CD4-positive, alpha-beta memory T cell (primary cell): Measurements from ENCODE around the gene SMG9. TPM values are rescaled to one million over a fixed set of nuclear protein-coding genes. Genes with fewer than 3 reads are reported as not detected.

Experiments
- CTCF ChIA-PET: fragments of 350-600 bp; sonication (Branson Sonifier 250); formaldehyde crosslinking; loops from one replicate; lab custom pipeline; 2021; ENCODE audit warnings: inconsistent platforms; ENCODE audit not compliant: partially characterized antibody; lab: Charles Lee
- POLR2A ChIA-PET: fragments of 350-600 bp; sonication (Branson Sonifier 250); formaldehyde crosslinking; loops from one replicate; lab custom pipeline; 2021; ENCODE audit not compliant: partially characterized antibody; lab: Charles Lee
- DNase-seq, 5 donors: peaks; one replicate each; pipeline versions ENCODE4 v3.0.0 to v3.0.0-alpha.2; 2020 to 2022; ENCODE audit warnings: mixed read lengths in 1 of 5
- H3K27ac ChIP-seq: one replicate; pipeline ENCODE4 v1.7.0; 2013; ENCODE audit warnings: low read depth, low read length
- H3K27me3 ChIP-seq: 2 replicates; pipeline ENCODE4 v1.7.0; 2013; ENCODE audit warnings: mild to moderate bottlenecking, low read length, moderate library complexity; ENCODE audit not compliant: insufficient read depth
- H3K36me3 ChIP-seq: 2 replicates; pipeline ENCODE4 v1.7.0; 2013; ENCODE audit warnings: mild to moderate bottlenecking, low read length, moderate library complexity; ENCODE audit not compliant: insufficient read depth
- H3K4me1 ChIP-seq: 2 replicates; pipeline ENCODE4 v1.7.0; 2013; ENCODE audit warnings: mild to moderate bottlenecking, low read length, moderate library complexity; ENCODE audit not compliant: insufficient read depth
- H3K4me3 ChIP-seq, 2 donors: one replicate each; pipeline ENCODE4 v1.7.0; 2013; ENCODE audit warnings: low read length in 2 of 2, mild to moderate bottlenecking in 1 of 2
- H3K9me3 ChIP-seq, 2 donors: one replicate each; pipeline ENCODE4 v1.7.0; 2013; ENCODE audit warnings: low read length in 2 of 2, control low read depth in 1 of 2; ENCODE audit not compliant: control insufficient read depth in 1 of 2
- H3K27ac Mint-ChIP-seq, 7 donors: one replicate each; pipeline ENCODE4 v1.8.0; 2020 to 2021; ENCODE audit warnings: mixed read lengths in 7 of 7, mild to moderate bottlenecking in 6 of 7, inconsistent platforms in 3 of 7, moderate library complexity in 3 of 7
- H3K27me3 Mint-ChIP-seq, 2 donors: one replicate each; pipeline ENCODE4 v1.8.0; 2020 to 2021; ENCODE audit warnings: mixed read lengths in 2 of 2
- H3K36me3 Mint-ChIP-seq, 2 donors: one replicate each; pipeline ENCODE4 v1.8.0; 2020 to 2021; ENCODE audit warnings: mixed read lengths in 2 of 2, inconsistent platforms in 1 of 2, mild to moderate bottlenecking in 1 of 2
- H3K4me1 Mint-ChIP-seq, 4 donors: one replicate each; pipeline ENCODE4 v1.8.0; 2020 to 2021; ENCODE audit warnings: mixed read lengths in 4 of 4, mild to moderate bottlenecking in 1 of 4
- H3K4me3 Mint-ChIP-seq, 8 donors: one replicate each; pipeline ENCODE4 v1.8.0; 2020 to 2021; ENCODE audit warnings: mixed read lengths in 8 of 8, mild to moderate bottlenecking in 7 of 8, moderate library complexity in 6 of 8, inconsistent platforms in 3 of 8
- H3K9me3 Mint-ChIP-seq, 8 donors: one replicate each; pipeline ENCODE4 v1.8.0; 2020 to 2021; ENCODE audit warnings: mixed read lengths in 8 of 8, mild to moderate bottlenecking in 5 of 8, inconsistent platforms in 3 of 8, moderate library complexity in 1 of 8
- intact Hi-C: fragments of 100-400 bp; cut with micrococcal nuclease; formaldehyde crosslinking; loops from one replicate; pipeline ENCODE4 v1.15.1; 2023
- polyA plus RNA-seq, 2 donors: library from polyadenylated mRNA; unstranded; fragments of 300-500 nt; fragmentation: Illumina TruSeq; gene quantifications; one replicate each; pipeline ENCODE4 v1.2.3, GENCODE V29; 2021
- total RNA-seq, 2 experiments: library from RNA; stranded (reverse); gene quantifications; one replicate each; pipeline ENCODE4 v1.2.3, GENCODE V29; 2021

Gene SMG9
- total and polyA plus RNA-seq, 4 experiments from 2014 or later = 3.8 to 57.9 (median 35.6) TPM

- CTCF ChIA-PET = interaction anchor here (0.6 to 4.3 kb wide), 10 partner anchors 9 to 117 kb away, joined by 3 to 65 read pairs (median 4); partner anchors contain the start of gene SMG9
- H3K4me1 ChIP-seq = peaks cover 47% of the 10 kb centered on the region
- POLR2A ChIA-PET = interaction anchor here (0.8 to 2.3 kb wide), 9 partner anchors 9 to 231 kb away, joined by 3 to 22 read pairs (median 5); partner anchors contain the start of gene SMG9
- no peak overlapping the region for H3K4me3 ChIP-seq
- H3K4me3 Mint-ChIP-seq = peak overlapping the region in 7 of 8 donors; percentile 73 to 84 (median 79)
- H3K27me3 ChIP-seq = no peaks in the 10 kb centered on the region
- intact Hi-C loops = loop anchor here (1.0 to 10.0 kb wide), 6 partner anchors 20 to 338 kb away; no protein-coding TSS in a partner anchor
- peak overlapping the region; percentile 77 to 96 (median 93) for H3K27ac Mint-ChIP-seq
- H3K36me3 ChIP-seq = no peaks in the 10 kb centered on the region
- no peaks in the 10 kb centered on the region for H3K9me3 ChIP-seq
- H3K4me1 Mint-ChIP-seq = peaks cover 30 to 52% (median 37%) of the 10 kb centered on the region in 4 donors
- H3K36me3 Mint-ChIP-seq = no peaks in the 10 kb centered on the region
- DNase-seq = peak; percentile 59 to 72 (median 62)
- peaks cover 0 to 2% of the 10 kb centered on the region in 2 donors for H3K27me3 Mint-ChIP-seq
- peaks cover 0 to 3% (median 0%) of the 10 kb centered on the region in 8 donors for H3K9me3 Mint-ChIP-seq
- H3K27ac ChIP-seq = peak overlapping the region; percentile 46
Measured at GRCh38 chr19:43784981-43785808, 30.4 kb upstream of the SMG9 start.

GRCh38 chr19:43784241-43784980 lies 29.6 kb upstream of the SMG9 start:
- peak; percentile 45 to 76 (median 54) for DNase-seq
- H3K4me1 ChIP-seq = peaks cover 54% of the 10 kb centered on the region
- intact Hi-C loops = loop anchor here (2.0 to 10.0 kb wide), 3 partner anchors 24 to 220 kb away; no protein-coding TSS in a partner anchor
- H3K27me3 Mint-ChIP-seq = peaks cover 0 to 2% of the 10 kb centered on the region in 2 donors
- peak overlapping the region; percentile 65 to 86 (median 78) for H3K4me3 Mint-ChIP-seq
- H3K9me3 Mint-ChIP-seq = peaks cover 0 to 1% (median 0%) of the 10 kb centered on the region in 8 donors
- H3K36me3 ChIP-seq = no peaks in the 10 kb centered on the region
- no peaks in the 10 kb centered on the region for H3K27me3 ChIP-seq
- H3K9me3 ChIP-seq = no peaks in the 10 kb centered on the region
- ChIA-PET CTCF (interaction anchor here (0.6 to 4.3 kb wide), 10 partner anchors 8 to 116 kb away, joined by 3 to 65 read pairs (median 4); partner anchors contain the start of gene SMG9), POLR2A (interaction anchor here (0.8 to 2.3 kb wide), 9 partner anchors 9 to 230 kb away, joined by 3 to 22 read pairs (median 5); partner anchors contain the start of gene SMG9)
- H3K27ac ChIP-seq = peak overlapping the region; percentile 46
- no peaks in the 10 kb centered on the region for H3K36me3 Mint-ChIP-seq
- peak overlapping the region; percentile 77 to 97 (median 95) for H3K27ac Mint-ChIP-seq
- H3K4me1 Mint-ChIP-seq = peaks cover 32 to 60% (median 43%) of the 10 kb centered on the region in 4 donors
- H3K4me3 ChIP-seq = peak overlapping the region in 1 of 2 donors; percentile 7

GRCh38 chr19:43783636-43784035 lies 28.9 kb upstream of the SMG9 start:
- H3K4me3 Mint-ChIP-seq = peak overlapping the region; percentile 51 to 86 (median 78)
- H3K27ac Mint-ChIP-seq = peak overlapping the region; percentile 77 to 97 (median 95)
- DNase-seq = no peak
- Histone ChIP-seq H3K4me1 (peaks cover 62% of the 10 kb centered on the region), H3K27ac (peak overlapping the region; percentile 46), H3K9me3 (no peaks in the 10 kb centered on the region), H3K36me3 (no peaks in the 10 kb centered on the region), H3K4me3 (peak overlapping the region in 1 of 2 donors; percentile 7), H3K27me3 (no peaks in the 10 kb centered on the region)
- POLR2A ChIA-PET = interaction anchor here (1.8 to 2.3 kb wide), 3 partner anchors 18 to 32 kb away, joined by 5 to 18 read pairs (median 12); partner anchors contain the start of gene SMG9
- no peaks in the 10 kb centered on the region for H3K36me3 Mint-ChIP-seq
- H3K27me3 Mint-ChIP-seq = no peaks in the 10 kb centered on the region
- intact Hi-C loops = loop anchor here (2.0 to 10.0 kb wide), 3 partner anchors 25 to 219 kb away; no protein-coding TSS in a partner anchor
- CTCF ChIA-PET = interaction anchor here (2.3 kb wide), 1 partner anchor 115 kb away, joined by 13 read pairs; no protein-coding TSS in a partner anchor
- peaks cover 37 to 67% (median 49%) of the 10 kb centered on the region in 4 donors for H3K4me1 Mint-ChIP-seq
- H3K9me3 Mint-ChIP-seq = peaks cover 0 to 1% (median 0%) of the 10 kb centered on the region in 8 donors

GRCh38 chr19:43782689-43783231 lies 28.0 kb upstream of the SMG9 start:
- Mint-ChIP-seq H3K9me3 (peaks cover 0 to 1% (median 0%) of the 10 kb centered on the region in 8 donors), H3K4me1 (peaks cover 44 to 76% (median 57%) of the 10 kb centered on the region in 4 donors), H3K27ac (peak overlapping the region; percentile 43 to 96 (median 93)), H3K36me3 (no peaks in the 10 kb centered on the region), H3K4me3 (peak overlapping the region; percentile 52 to 92 (median 84)), H3K27me3 (no peaks in the 10 kb centered on the region)
- Histone ChIP-seq H3K4me3 (no peak overlapping the region), H3K27me3 (no peaks in the 10 kb centered on the region), H3K9me3 (no peaks in the 10 kb centered on the region), H3K4me1 (peaks cover 71% of the 10 kb centered on the region), H3K27ac (no peak overlapping the region), H3K36me3 (no peaks in the 10 kb centered on the region)
- intact Hi-C loops = loop anchor here (10.0 kb wide), 1 partner anchor 218 kb away; no protein-coding TSS in a partner anchor
- ChIA-PET POLR2A (interaction anchor here (3.2 kb wide), 1 partner anchor 37 kb away, joined by 13 read pairs; no protein-coding TSS in a partner anchor), CTCF (interaction anchor here (1.4 kb wide), 1 partner anchor 114 kb away, joined by 3 read pairs; no protein-coding TSS in a partner anchor)
- peak in 2 of 5 donors; percentile 33 to 46 for DNase-seq

GRCh38 chr19:43782311-43782660 lies 27.5 kb upstream of the SMG9 start:
- POLR2A ChIA-PET = interaction anchor here (3.2 to 7.8 kb wide), 3 partner anchors 15 to 37 kb away, joined by 13 to 106 read pairs (median 104); partner anchors contain the start of gene SMG9
- Histone ChIP-seq H3K36me3 (no peaks in the 10 kb centered on the region), H3K27ac (no peak overlapping the region), H3K27me3 (no peaks in the 10 kb centered on the region), H3K9me3 (no peaks in the 10 kb centered on the region), H3K4me3 (no peak overlapping the region), H3K4me1 (peaks cover 76% of the 10 kb centered on the region)
- H3K36me3 Mint-ChIP-seq = peaks cover 0 to under 1% of the 10 kb centered on the region in 2 donors
- H3K4me3 Mint-ChIP-seq = peak overlapping the region; percentile 52 to 92 (median 84)
- peak overlapping the region; percentile 14 to 96 (median 91) for H3K27ac Mint-ChIP-seq
- CTCF ChIA-PET = interaction anchor here (0.9 to 8.1 kb wide), 3 partner anchors 16 to 114 kb away, joined by 3 to 94 read pairs (median 3); no protein-coding TSS in a partner anchor
- no peaks in the 10 kb centered on the region for H3K27me3 Mint-ChIP-seq
- H3K4me1 Mint-ChIP-seq = peaks cover 47 to 81% (median 61%) of the 10 kb centered on the region in 4 donors
- intact Hi-C loops = loop anchor here (10.0 kb wide), 1 partner anchor 217 kb away; no protein-coding TSS in a partner anchor
- DNase-seq = no peak
- peaks cover 0 to 1% (median 0%) of the 10 kb centered on the region in 8 donors for H3K9me3 Mint-ChIP-seq
